NT2/D1 (cell line): ENCODE results near the gene RELB.

Experiments used
- SUZ12 ChIP-seq: IDR thresholded peaks from 2 replicates; pipeline ENCODE4 v1.6.1; 2011; ENCODE audit not compliant: insufficient read length, insufficient read depth; ENCODE audit errors: extremely low read depth
- YY1 ChIP-seq: IDR thresholded peaks from 2 replicates; pipeline ENCODE4 v1.6.1; 2011; ENCODE audit not compliant: insufficient read length, insufficient read depth
- ZNF274 ChIP-seq: IDR thresholded peaks from 2 replicates; pipeline ENCODE4 v1.6.1; 2011; ENCODE audit warnings: mild to moderate bottlenecking, low read depth, low read length

DNA sequence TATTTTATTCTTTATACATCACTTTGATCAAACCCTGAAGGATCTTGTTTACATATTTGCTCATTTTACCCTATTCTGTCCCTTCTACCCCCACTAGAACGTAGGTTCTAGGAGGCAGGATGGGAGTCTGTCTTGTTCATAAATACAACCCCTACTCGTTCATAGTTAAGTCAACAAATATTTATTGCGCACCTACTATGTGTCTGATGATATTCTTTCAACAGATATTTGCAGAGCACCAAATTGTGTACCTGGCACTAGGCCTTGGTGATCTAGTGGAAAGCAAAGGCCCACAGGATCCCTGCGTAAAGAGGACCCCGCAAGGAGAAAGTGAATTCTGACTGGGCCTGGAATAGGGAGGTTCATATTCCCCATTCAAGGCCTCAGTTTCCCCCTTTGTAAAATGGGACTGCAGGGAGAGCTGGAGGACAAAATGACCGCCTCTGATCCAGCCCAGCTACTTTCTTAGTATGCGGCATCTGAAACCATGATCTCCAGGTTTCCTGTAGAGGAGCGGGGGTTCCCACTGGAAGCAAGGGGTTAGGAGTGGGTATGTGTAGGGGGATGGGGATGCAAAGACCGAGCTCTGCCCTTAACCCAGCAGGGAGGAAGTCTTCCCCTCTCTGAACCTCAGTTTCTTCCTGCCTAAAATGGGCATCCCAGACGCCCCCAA, 77.3 kb downstream of the RELB start:
- TF ChIP-seq SUZ12 (no peak), YY1 (no peak), ZNF274 (no peak)
